ENCODE results near the gene APEX2. TPM values are rescaled to one million over a fixed set of nuclear protein-coding genes. Genes with fewer than 3 reads are reported as not detected.
A peak's percentile ranks its signal among the peaks of the same experiment; 100 is the strongest.

Gene APEX2
- total and polyA plus RNA-seq, 3 donors from 2014 or later, result 10.4 to 16.6 (median 13.1) TPM

GRCh38 chrX:55008571-55009358, 8.6 kb downstream of the APEX2 start:
- Histone ChIP-seq H3K36me3 (ENCODE audit: low read depth, missing control alignments) (no peaks in the 10 kb centered on the region), H3K9me3 (no peaks in the 10 kb centered on the region), H3K4me1 (no peaks in the 10 kb centered on the region), H3K27me3 (no peaks in the 10 kb centered on the region), H3K4me3 (no peak overlapping the region), H3K27ac (no peak overlapping the region)
- intact Hi-C loops (cut with DNase I; ENCODE audit: low total_unique reads), result no loop called here
- whole genome bisulfite sequencing, 2 donors, result 64 to 73% methylated on average over 6 to 9 of the region's 9 CpGs
- TF ChIP-seq POLR2A (IDR thresholded peaks at IDR 0.05) (no peak), CTCF (IDR thresholded peaks at IDR 0.05) (no peak)
- DNase-seq, result no peak

GRCh38 chrX:55011294-55011693, 11.1 kb downstream of the APEX2 start:
- DNase-seq, result no peak
- Histone ChIP-seq H3K4me1 (no peaks in the 10 kb centered on the region), H3K4me3 (no peak overlapping the region), H3K9me3 (no peaks in the 10 kb centered on the region), H3K27ac (no peak overlapping the region), H3K36me3 (ENCODE audit: low read depth, missing control alignments) (no peaks in the 10 kb centered on the region), H3K27me3 (no peaks in the 10 kb centered on the region)
- WGBS, 2 donors, result 43 to 67% methylated on average over 2 of the region's 2 CpGs
- no peak for TF ChIP-seq POLR2A (IDR thresholded peaks at IDR 0.05)
- peak in 1 of 3 experiments; percentile 8 for TF ChIP-seq CTCF (IDR thresholded peaks at IDR 0.05)
- intact Hi-C loops (cut with DNase I; ENCODE audit: low total_unique reads), result no loop called here

GRCh38 chrX:55014897-55015299, 14.7 kb downstream of the APEX2 start:
- no peaks in the 10 kb centered on the region for H3K36me3 ChIP-seq (ENCODE audit: low read depth, missing control alignments)
- 100% methylated on average over 1 to 4 of the region's 4 CpGs for WGBS, 2 donors
- H3K27ac ChIP-seq, result no peak overlapping the region
- no peaks in the 10 kb centered on the region for H3K4me1 ChIP-seq
- TF ChIP-seq CTCF (IDR thresholded peaks at IDR 0.05) (no peak), POLR2A (IDR thresholded peaks at IDR 0.05) (no peak)
- no peaks in the 10 kb centered on the region for H3K27me3 ChIP-seq
- H3K9me3 ChIP-seq, result no peaks in the 10 kb centered on the region
- DNase-seq, result no peak
- no peak overlapping the region for H3K4me3 ChIP-seq
- intact Hi-C loops (cut with DNase I; ENCODE audit: low total_unique reads), result no loop called here

- H3K4me1 ChIP-seq, result no peaks in the 10 kb centered on the region
- H3K36me3 ChIP-seq (ENCODE audit: low read depth, missing control alignments), result no peaks in the 10 kb centered on the region
- DNase-seq, result no peak
- H3K27me3 ChIP-seq, result no peaks in the 10 kb centered on the region
- H3K27ac ChIP-seq, result no peak overlapping the region
- H3K4me3 ChIP-seq, result no peak overlapping the region
- H3K9me3 ChIP-seq, result no peaks in the 10 kb centered on the region
- intact Hi-C loops (cut with DNase I; ENCODE audit: low total_unique reads), result no loop called here
- no peak for TF ChIP-seq CTCF (IDR thresholded peaks at IDR 0.05)
- no peak for TF ChIP-seq POLR2A (IDR thresholded peaks at IDR 0.05)
These were observed 26.0 kb downstream of the APEX2 start for GRCh38 chrX:55026143-55026542.

- intact Hi-C loops (cut with DNase I; ENCODE audit: low total_unique reads), result no loop called here
- Histone ChIP-seq H3K27me3 (no peaks in the 10 kb centered on the region), H3K4me1 (no peaks in the 10 kb centered on the region), H3K27ac (no peak overlapping the region), H3K9me3 (no peaks in the 10 kb centered on the region), H3K4me3 (no peak overlapping the region), H3K36me3 (ENCODE audit: low read depth, missing control alignments) (no peaks in the 10 kb centered on the region)
- DNase-seq, result no peak
- no peak for TF ChIP-seq CTCF (IDR thresholded peaks at IDR 0.05)
- TF ChIP-seq POLR2A (IDR thresholded peaks at IDR 0.05), result no peak
- 77 to 95% methylated on average over 2 of the region's 2 CpGs for WGBS, 2 donors
These were observed 26.7 kb downstream of the APEX2 start for GRCh38 chrX:55026840-55027239.

Measured in testis (tissue), 3 donors.